Endothelial cell of umbilical vein (primary cell): Measurements from ENCODE around the gene ADAM20. TPM values are rescaled to one million over a fixed set of nuclear protein-coding genes. Genes with fewer than 3 reads are reported as not detected.

Experiments used
- BruUV-seq: library from RNA; stranded (reverse); fragments of 400-500 nt; replicated peaks from 2 replicates; lab custom pipeline; 2021; lab: Mats Ljungman, UMichigan
- CTCF ChIA-PET: fragments of 300-600, 350-600 bp; sonication (Branson Sonifier 250); formaldehyde crosslinking; loops from one replicate; lab custom pipeline; 2021; ENCODE audit warnings: antibody characterized with exemption, inconsistent platforms; lab: Charles Lee
- POLR2A ChIA-PET: fragments of 300-600, 350-600 bp; sonication (Branson Sonifier 250); formaldehyde crosslinking; loops from one replicate; lab custom pipeline; 2021; ENCODE audit warnings: antibody characterized with exemption, inconsistent platforms; lab: Charles Lee
- DNase-seq: peaks from one replicate; pipeline ENCODE4 v3.0.0-alpha.2; 2011; ENCODE audit warnings: low read depth, low spot score
- FAIRE-seq: peaks from 2 replicates; lab custom pipeline; 2011; peaks lifted over from hg19 to GRCh38; lab: Jason Lieb, UNC
- H2AFZ ChIP-seq: 2 replicates; pipeline ENCODE4 v1.6.0; 2012; ENCODE audit warnings: low read depth, low read length, control low read depth, inconsistent platforms
- H3K27ac ChIP-seq: 2 replicates; pipeline ENCODE4 v1.5.1; 2011; ENCODE audit warnings: low read depth, mild to moderate bottlenecking, control low read depth, low read length, moderate library complexity; ENCODE audit not compliant: insufficient read depth
- H3K27me3 ChIP-seq, 2 experiments: 2 replicates each; pipeline versions ENCODE4 v1.6.0 to v1.6.1; 2011; ENCODE audit warnings: low read length in 2 of 2, mixed read lengths in 1 of 2; ENCODE audit not compliant: control insufficient read depth in 2 of 2, insufficient read depth in 2 of 2
- H3K36me3 ChIP-seq, 2 experiments: 2 replicates in 1 of 2; 3 replicates in 1 of 2; pipeline ENCODE4 v1.5.1; 2011; ENCODE audit warnings: low read length in 2 of 2, mild to moderate bottlenecking in 1 of 2, moderate library complexity in 1 of 2; ENCODE audit not compliant: control insufficient read depth in 2 of 2, insufficient read depth in 2 of 2; ENCODE audit errors: extremely low read depth in 1 of 2
- H3K4me1 ChIP-seq: 3 replicates; pipeline ENCODE4 v1.5.1; 2011; ENCODE audit warnings: mild to moderate bottlenecking, low read length; ENCODE audit not compliant: control insufficient read depth, insufficient read depth; ENCODE audit errors: extremely low read depth
- H3K4me2 ChIP-seq: 2 replicates; pipeline ENCODE4 v1.6.1; 2011; ENCODE audit warnings: low read length, control low read depth, mixed read lengths; ENCODE audit not compliant: insufficient read depth
- H3K4me3 ChIP-seq, 3 experiments: fragments of 200-600 bp in 1 of 3; sonication (generic), shearing (Covaris generic) in 1 of 3; replicated peaks in 1 of 3; 2 replicates each; pipeline ENCODE4 v1.5.1; 2011 to 2016; ENCODE audit warnings: control low read depth in 3 of 3, low read length in 3 of 3, mild to moderate bottlenecking in 2 of 3, inconsistent platforms in 1 of 3, low read depth in 1 of 3, moderate library complexity in 1 of 3; ENCODE audit not compliant: insufficient read depth in 1 of 3
- H3K79me2 ChIP-seq: 2 replicates; pipeline ENCODE4 v1.6.0; 2012; ENCODE audit warnings: low read length, inconsistent platforms; ENCODE audit not compliant: control insufficient read depth, insufficient read depth
- H3K9ac ChIP-seq: replicated peaks from 2 replicates; pipeline ENCODE3; 2011; ENCODE audit warnings: low read length, control low read depth; ENCODE audit not compliant: insufficient read depth; ENCODE audit errors: extremely low read depth
- H3K9me1 ChIP-seq: replicated peaks from 3 replicates; pipeline ENCODE4 v1.6.0; 2011; ENCODE audit warnings: mild to moderate bottlenecking, low read length; ENCODE audit not compliant: control insufficient read depth, insufficient read depth; ENCODE audit errors: extremely low read depth
- H3K9me3 ChIP-seq: replicated peaks from 2 replicates; pipeline ENCODE4 v1.5.1; 2012; ENCODE audit warnings: low read length, inconsistent platforms; ENCODE audit not compliant: control insufficient read depth, insufficient read depth
- H4K20me1 ChIP-seq: replicated peaks from 2 replicates; pipeline ENCODE3; 2011; ENCODE audit warnings: mild to moderate bottlenecking, low read length; ENCODE audit not compliant: control insufficient read depth, insufficient read depth; ENCODE audit errors: extremely low read depth
- CTCF ChIP-seq, 2 donors: IDR thresholded peaks; 1 replicate in 1 of 2; 2 replicates in 1 of 2; pipeline ENCODE4 v1.5.1; 2011; ENCODE audit warnings: low read length in 2 of 2, mild to moderate bottlenecking in 2 of 2, moderate library complexity in 2 of 2, control low read depth in 1 of 2, inconsistent platforms in 1 of 2, low read depth in 1 of 2; ENCODE audit not compliant: insufficient read depth in 1 of 2; ENCODE audit errors: extremely low read depth in 1 of 2
- EZH2 ChIP-seq: IDR thresholded peaks from 2 replicates; pipeline ENCODE4 v1.6.1; 2012; ENCODE audit warnings: borderline replicate concordance, low read depth, mild to moderate bottlenecking, moderate library complexity, low read length, inconsistent platforms; ENCODE audit not compliant: severe bottlenecking
- FOS ChIP-seq: IDR thresholded peaks from 2 replicates; pipeline ENCODE4 v1.6.1; 2011; ENCODE audit warnings: mild to moderate bottlenecking, low read length, moderate library complexity, borderline replicate concordance; ENCODE audit not compliant: insufficient read depth
- GATA2 ChIP-seq: IDR thresholded peaks from 2 replicates; pipeline ENCODE4 v1.7.0; 2011; ENCODE audit warnings: low read depth, mild to moderate bottlenecking, moderate library complexity, mixed read lengths, low read length; ENCODE audit not compliant: insufficient read length, insufficient read depth
- JUN ChIP-seq: IDR thresholded peaks from 2 replicates; pipeline ENCODE4 v1.6.1; 2011; ENCODE audit warnings: borderline replicate concordance, low read depth; ENCODE audit not compliant: insufficient read length, insufficient read depth
- MAX ChIP-seq: IDR thresholded peaks from 2 replicates; pipeline ENCODE4 v1.6.1; 2011; ENCODE audit not compliant: insufficient read depth, insufficient read length
- MYC ChIP-seq: IDR thresholded peaks from one replicate; pipeline ENCODE4 v1.6.1; 2011; ENCODE audit warnings: mild to moderate bottlenecking, low read depth, low read length
- POLR2A ChIP-seq: IDR thresholded peaks from 2 replicates; pipeline ENCODE4 v1.6.1; 2012; ENCODE audit warnings: low read depth, mild to moderate bottlenecking, control low read depth, low read length
- POLR2AphosphoS5 ChIP-seq: IDR thresholded peaks from 2 replicates; pipeline ENCODE4 v1.6.1; 2012; ENCODE audit warnings: low read depth, mild to moderate bottlenecking, control low read depth, low read length, moderate library complexity; ENCODE audit not compliant: insufficient read depth
- dilution Hi-C: fragments of 300-500 bp; cut with MboI; formaldehyde crosslinking; loops from one replicate; pipeline ENCODE4 v1.15.0; 2019; ENCODE audit warnings: low sequenced_read_pairs; ENCODE audit not compliant: extremely low pct_ligation_motif_present
- intact Hi-C: fragments of 100-400 bp; cut with micrococcal nuclease; formaldehyde crosslinking; loops from one replicate; pipeline ENCODE4 v1.10.0; 2022
- polyA plus RNA-seq, 4 experiments: library from polyadenylated mRNA; depleted of rRNA in 3 of 4; stranded (reverse) in 3 of 4; unstranded in 1 of 4; fragments of >200 nt; gene quantifications; 2 replicates each; pipeline versions ENCODE4 v1.2.1 to v1.2.3, GENCODE V29; 2011 to 2012; ENCODE audit warnings: missing spikeins in 1 of 4
- total RNA-seq: library from RNA; stranded (reverse); gene quantifications from 2 replicates; pipeline ENCODE4 v1.2.3, GENCODE V29; 2021

Gene ADAM20
- total and polyA plus RNA-seq, 2 donors (not counting 3 experiments of a cell fraction or from before 2014, with no cell fraction given) = 0.06 to 0.66 TPM

- Histone ChIP-seq H3K79me2 (no peaks in the 10 kb centered on the region), H3K9me1 (no peaks in the 10 kb centered on the region), H3K4me3 (no peak overlapping the region), H3K9ac (no peak overlapping the region), H3K27me3 (no peaks in the 10 kb centered on the region), H3K36me3 (no peaks in the 10 kb centered on the region), H3K4me2 (no peak overlapping the region), H3K27ac (no peak overlapping the region), H3K4me1 (no peaks in the 10 kb centered on the region), H2AFZ (no peak overlapping the region), H3K9me3 (no peaks in the 10 kb centered on the region), H4K20me1 (no peaks in the 10 kb centered on the region)
- TF ChIP-seq GATA2 = no peak
- TF ChIP-seq JUN = no peak
- no peak for TF ChIP-seq CTCF (IDR thresholded peaks at IDR 0.05; ENCODE audit: extremely low read depth in 1 of 2, insufficient read depth in 1 of 2, low read depth in 1 of 2, low read length in 2 of 2)
- no peak for TF ChIP-seq MYC
- TF ChIP-seq EZH2 = no peak
- no peak for TF ChIP-seq FOS
- TF ChIP-seq POLR2AphosphoS5 = no peak
- TF ChIP-seq POLR2A = no peak
- no peak for TF ChIP-seq MAX
- POLR2A ChIA-PET = no interaction called here
- no TSS peak for BruUV-seq
- CTCF ChIA-PET = no interaction called here
- no peak for FAIRE-seq
- no peak for DNase-seq
- intact Hi-C loops (no loop called here), dilution Hi-C loops (no loop called here)
These were observed 2.0 kb upstream of the ADAM20 start for GRCh38 chr14:70536830-70537229.
